Endothelial cell of umbilical vein (primary cell): ENCODE measurements around the gene KRR1. TPM values are rescaled to one million over a fixed set of nuclear protein-coding genes. Genes with fewer than 3 reads are reported as not detected.

ENCODE experiments used
- BruUV-seq: library from RNA; stranded (reverse); fragments of 400-500 nt; replicated peaks from 2 replicates; lab custom pipeline; 2021; lab: Mats Ljungman, UMichigan
- CTCF ChIA-PET: fragments of 300-600, 350-600 bp; sonication (Branson Sonifier 250); formaldehyde crosslinking; loops from one replicate; lab custom pipeline; 2021; ENCODE audit warnings: antibody characterized with exemption, inconsistent platforms; lab: Charles Lee
- POLR2A ChIA-PET: fragments of 300-600, 350-600 bp; sonication (Branson Sonifier 250); formaldehyde crosslinking; loops from one replicate; lab custom pipeline; 2021; ENCODE audit warnings: antibody characterized with exemption, inconsistent platforms; lab: Charles Lee
- DNase-seq: peaks from one replicate; pipeline ENCODE4 v3.0.0-alpha.2; 2011; ENCODE audit warnings: low read depth, low spot score
- FAIRE-seq: peaks from 2 replicates; lab custom pipeline; 2011; peaks lifted over from hg19 to GRCh38; lab: Jason Lieb, UNC
- H2AFZ ChIP-seq: 2 replicates; pipeline ENCODE4 v1.6.0; 2012; ENCODE audit warnings: low read depth, low read length, control low read depth, inconsistent platforms
- H3K27ac ChIP-seq: 2 replicates; pipeline ENCODE4 v1.5.1; 2011; ENCODE audit warnings: low read depth, mild to moderate bottlenecking, control low read depth, low read length, moderate library complexity; ENCODE audit not compliant: insufficient read depth
- H3K27me3 ChIP-seq, 2 experiments: 2 replicates each; pipeline versions ENCODE4 v1.6.0 to v1.6.1; 2011; ENCODE audit warnings: low read length in 2 of 2, mixed read lengths in 1 of 2; ENCODE audit not compliant: control insufficient read depth in 2 of 2, insufficient read depth in 2 of 2
- H3K36me3 ChIP-seq, 2 experiments: 2 replicates in 1 of 2; 3 replicates in 1 of 2; pipeline ENCODE4 v1.5.1; 2011; ENCODE audit warnings: low read length in 2 of 2, mild to moderate bottlenecking in 1 of 2, moderate library complexity in 1 of 2; ENCODE audit not compliant: control insufficient read depth in 2 of 2, insufficient read depth in 2 of 2; ENCODE audit errors: extremely low read depth in 1 of 2
- H3K4me1 ChIP-seq: 3 replicates; pipeline ENCODE4 v1.5.1; 2011; ENCODE audit warnings: mild to moderate bottlenecking, low read length; ENCODE audit not compliant: control insufficient read depth, insufficient read depth; ENCODE audit errors: extremely low read depth
- H3K4me2 ChIP-seq: 2 replicates; pipeline ENCODE4 v1.6.1; 2011; ENCODE audit warnings: low read length, control low read depth, mixed read lengths; ENCODE audit not compliant: insufficient read depth
- H3K4me3 ChIP-seq, 3 experiments: fragments of 200-600 bp in 1 of 3; sonication (generic), shearing (Covaris generic) in 1 of 3; replicated peaks in 1 of 3; 2 replicates each; pipeline ENCODE4 v1.5.1; 2011 to 2016; ENCODE audit warnings: control low read depth in 3 of 3, low read length in 3 of 3, mild to moderate bottlenecking in 2 of 3, inconsistent platforms in 1 of 3, low read depth in 1 of 3, moderate library complexity in 1 of 3; ENCODE audit not compliant: insufficient read depth in 1 of 3
- H3K79me2 ChIP-seq: 2 replicates; pipeline ENCODE4 v1.6.0; 2012; ENCODE audit warnings: low read length, inconsistent platforms; ENCODE audit not compliant: control insufficient read depth, insufficient read depth
- H3K9ac ChIP-seq: replicated peaks from 2 replicates; pipeline ENCODE3; 2011; ENCODE audit warnings: low read length, control low read depth; ENCODE audit not compliant: insufficient read depth; ENCODE audit errors: extremely low read depth
- H3K9me1 ChIP-seq: replicated peaks from 3 replicates; pipeline ENCODE4 v1.6.0; 2011; ENCODE audit warnings: mild to moderate bottlenecking, low read length; ENCODE audit not compliant: control insufficient read depth, insufficient read depth; ENCODE audit errors: extremely low read depth
- H3K9me3 ChIP-seq: replicated peaks from 2 replicates; pipeline ENCODE4 v1.5.1; 2012; ENCODE audit warnings: low read length, inconsistent platforms; ENCODE audit not compliant: control insufficient read depth, insufficient read depth
- H4K20me1 ChIP-seq: replicated peaks from 2 replicates; pipeline ENCODE3; 2011; ENCODE audit warnings: mild to moderate bottlenecking, low read length; ENCODE audit not compliant: control insufficient read depth, insufficient read depth; ENCODE audit errors: extremely low read depth
- CTCF ChIP-seq, 2 donors: IDR thresholded peaks; 1 replicate in 1 of 2; 2 replicates in 1 of 2; pipeline ENCODE4 v1.5.1; 2011; ENCODE audit warnings: low read length in 2 of 2, mild to moderate bottlenecking in 2 of 2, moderate library complexity in 2 of 2, control low read depth in 1 of 2, inconsistent platforms in 1 of 2, low read depth in 1 of 2; ENCODE audit not compliant: insufficient read depth in 1 of 2; ENCODE audit errors: extremely low read depth in 1 of 2
- EZH2 ChIP-seq: IDR thresholded peaks from 2 replicates; pipeline ENCODE4 v1.6.1; 2012; ENCODE audit warnings: borderline replicate concordance, low read depth, mild to moderate bottlenecking, moderate library complexity, low read length, inconsistent platforms; ENCODE audit not compliant: severe bottlenecking
- FOS ChIP-seq: IDR thresholded peaks from 2 replicates; pipeline ENCODE4 v1.6.1; 2011; ENCODE audit warnings: mild to moderate bottlenecking, low read length, moderate library complexity, borderline replicate concordance; ENCODE audit not compliant: insufficient read depth
- GATA2 ChIP-seq: IDR thresholded peaks from 2 replicates; pipeline ENCODE4 v1.7.0; 2011; ENCODE audit warnings: low read depth, mild to moderate bottlenecking, moderate library complexity, mixed read lengths, low read length; ENCODE audit not compliant: insufficient read length, insufficient read depth
- JUN ChIP-seq: IDR thresholded peaks from 2 replicates; pipeline ENCODE4 v1.6.1; 2011; ENCODE audit warnings: borderline replicate concordance, low read depth; ENCODE audit not compliant: insufficient read length, insufficient read depth
- MYC ChIP-seq: IDR thresholded peaks from one replicate; pipeline ENCODE4 v1.6.1; 2011; ENCODE audit warnings: mild to moderate bottlenecking, low read depth, low read length
- POLR2A ChIP-seq: IDR thresholded peaks from 2 replicates; pipeline ENCODE4 v1.6.1; 2012; ENCODE audit warnings: low read depth, mild to moderate bottlenecking, control low read depth, low read length
- POLR2AphosphoS5 ChIP-seq: IDR thresholded peaks from 2 replicates; pipeline ENCODE4 v1.6.1; 2012; ENCODE audit warnings: low read depth, mild to moderate bottlenecking, control low read depth, low read length, moderate library complexity; ENCODE audit not compliant: insufficient read depth
- dilution Hi-C: fragments of 300-500 bp; cut with MboI; formaldehyde crosslinking; loops from one replicate; pipeline ENCODE4 v1.15.0; 2019; ENCODE audit warnings: low sequenced_read_pairs; ENCODE audit not compliant: extremely low pct_ligation_motif_present
- intact Hi-C: fragments of 100-400 bp; cut with micrococcal nuclease; formaldehyde crosslinking; loops from one replicate; pipeline ENCODE4 v1.10.0; 2022
- polyA plus RNA-seq, 4 experiments: library from polyadenylated mRNA; depleted of rRNA in 3 of 4; stranded (reverse) in 3 of 4; unstranded in 1 of 4; fragments of >200 nt; gene quantifications; 2 replicates each; pipeline versions ENCODE4 v1.2.1 to v1.2.3, GENCODE V29; 2011 to 2012; ENCODE audit warnings: missing spikeins in 1 of 4
- total RNA-seq: library from RNA; stranded (reverse); gene quantifications from 2 replicates; pipeline ENCODE4 v1.2.3, GENCODE V29; 2021
- TF ChIP-seq, protein P1 (sequence below): IDR thresholded peaks from 2 replicates; pipeline ENCODE4 v1.6.1; 2011; ENCODE audit not compliant: insufficient read depth, insufficient read length

Gene KRR1
- total and polyA plus RNA-seq, 2 donors (not counting 3 experiments of a cell fraction or from before 2014, with no cell fraction given) = 5.9 to 49.3 TPM

DNA sequence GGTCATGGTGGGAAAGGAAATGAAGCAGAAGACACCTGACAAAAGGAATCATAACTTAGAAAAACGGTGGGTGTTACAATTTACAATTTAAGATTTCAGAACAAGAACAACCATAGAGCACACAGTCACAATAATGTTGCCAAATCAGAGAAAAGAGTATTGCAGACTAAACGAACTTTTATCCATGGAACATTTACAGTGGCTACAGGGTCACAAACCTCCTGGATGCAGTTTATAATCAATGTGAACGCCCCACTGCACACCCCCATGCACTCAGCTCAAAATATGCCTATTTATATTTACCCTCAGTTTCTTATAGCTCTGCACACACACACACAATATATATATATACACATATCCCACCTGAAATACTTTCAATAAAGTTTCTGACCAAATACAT lies 8.0 kb downstream of the KRR1 start:
- ChIA-PET POLR2A (no interaction called here), CTCF (interaction anchor here (1.4 to 1.6 kb wide), 3 partner anchors 18 to 533 kb away, joined by 6 read pairs; partner anchors contain the start of gene GLIPR1L2)
- no peak overlapping the region for H3K9ac ChIP-seq
- peaks cover 15% of the 10 kb centered on the region for H3K79me2 ChIP-seq
- no peaks in the 10 kb centered on the region for H3K9me1 ChIP-seq
- dilution Hi-C loops = loop anchor here (25.0 kb wide), 1 partner anchor 534 kb away; the partner anchor contains the start of gene PHLDA1
- no peak overlapping the region for H3K27ac ChIP-seq
- H3K4me2 ChIP-seq = no peak overlapping the region
- H3K36me3 ChIP-seq = peaks cover 13 to 29% of the 10 kb centered on the region in 2 experiments
- H4K20me1 ChIP-seq = no peaks in the 10 kb centered on the region
- no peak for DNase-seq
- no peak overlapping the region for H2AFZ ChIP-seq
- no peak overlapping the region for H3K4me3 ChIP-seq
- intact Hi-C loops = no loop called here
- no TSS peak for BruUV-seq
- FAIRE-seq = no peak
- TF ChIP-seq GATA2 = no peak
- no peak for TF ChIP-seq JUN
- no peak for TF ChIP-seq POLR2AphosphoS5
- no peak for TF ChIP-seq CTCF (IDR thresholded peaks at IDR 0.05; ENCODE audit: extremely low read depth in 1 of 2, insufficient read depth in 1 of 2, low read depth in 1 of 2, low read length in 2 of 2)
- no peak for TF ChIP-seq FOS
- no peak for TF ChIP-seq MYC
- no peak for TF ChIP-seq POLR2A
- TF ChIP-seq EZH2 = no peak
- TF ChIP-seq, protein P1, sequence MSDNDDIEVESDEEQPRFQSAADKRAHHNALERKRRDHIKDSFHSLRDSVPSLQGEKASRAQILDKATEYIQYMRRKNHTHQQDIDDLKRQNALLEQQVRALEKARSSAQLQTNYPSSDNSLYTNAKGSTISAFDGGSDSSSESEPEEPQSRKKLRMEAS = no peak
- H3K27me3 ChIP-seq = no peaks in the 10 kb centered on the region
- no peaks in the 10 kb centered on the region for H3K4me1 ChIP-seq
- H3K9me3 ChIP-seq = no peaks in the 10 kb centered on the region
